Measurements from ENCODE around the gene CCDC12. TPM values are rescaled to one million over a fixed set of nuclear protein-coding genes. Genes with fewer than 3 reads are reported as not detected.
A peak's percentile ranks its signal among the peaks of the same experiment; 100 is the strongest.

Gene CCDC12
- 10 to 100 TPM; 34.2 to 64.9 TPM for total RNA-seq
- polyA plus RNA-seq: 100 to 1,000 TPM in 1 of 2 donors, 10 to 100 TPM in 1; 75.2 to 129 TPM
- long read RNA-seq, donor 1, transcript CCDC12-211 (1 exons, 2,412 nt): major isoform, 14 of 39 reads
- long read RNA-seq, donor 1, partial matches to known transcripts: 22 of 39 reads
- long read RNA-seq, donor 1, other reads (novel, unspliced or antisense): 0 of 39 reads
- long read RNA-seq, donor 2, partial matches to known transcripts: 39 of 43 reads
- long read RNA-seq, donor 2, other reads (novel, unspliced or antisense): 0 of 43 reads
- long read RNA-seq, donor 3, transcript CCDC12-211 (1 exons, 2,412 nt): major isoform, 9 of 36 reads
- long read RNA-seq, donor 3, partial matches to known transcripts: 23 of 36 reads
- long read RNA-seq, donor 3, other reads (novel, unspliced or antisense): 0 of 36 reads
- long read RNA-seq, donor 4, transcript CCDC12-211 (1 exons, 2,412 nt): major isoform, 6 of 24 reads
- long read RNA-seq, donor 4, partial matches to known transcripts: 15 of 24 reads
- long read RNA-seq, donor 4, other reads (novel, unspliced or antisense): 0 of 24 reads
- long read RNA-seq, donor 5, transcript CCDC12-211 (1 exons, 2,412 nt): major isoform, 11 of 45 reads
- long read RNA-seq, donor 5, partial matches to known transcripts: 32 of 45 reads
- long read RNA-seq, donor 5, other reads (novel, unspliced or antisense): 0 of 45 reads

GRCh38 chr3:46976326-46977190 lies at the start of gene CCDC12:
Gene CCDC12, minus strand, starts transcription at chr3:46976745. Its CDS starts 13 bp downstream, at chr3:46976732.
- TF ChIP-seq, protein P1, sequence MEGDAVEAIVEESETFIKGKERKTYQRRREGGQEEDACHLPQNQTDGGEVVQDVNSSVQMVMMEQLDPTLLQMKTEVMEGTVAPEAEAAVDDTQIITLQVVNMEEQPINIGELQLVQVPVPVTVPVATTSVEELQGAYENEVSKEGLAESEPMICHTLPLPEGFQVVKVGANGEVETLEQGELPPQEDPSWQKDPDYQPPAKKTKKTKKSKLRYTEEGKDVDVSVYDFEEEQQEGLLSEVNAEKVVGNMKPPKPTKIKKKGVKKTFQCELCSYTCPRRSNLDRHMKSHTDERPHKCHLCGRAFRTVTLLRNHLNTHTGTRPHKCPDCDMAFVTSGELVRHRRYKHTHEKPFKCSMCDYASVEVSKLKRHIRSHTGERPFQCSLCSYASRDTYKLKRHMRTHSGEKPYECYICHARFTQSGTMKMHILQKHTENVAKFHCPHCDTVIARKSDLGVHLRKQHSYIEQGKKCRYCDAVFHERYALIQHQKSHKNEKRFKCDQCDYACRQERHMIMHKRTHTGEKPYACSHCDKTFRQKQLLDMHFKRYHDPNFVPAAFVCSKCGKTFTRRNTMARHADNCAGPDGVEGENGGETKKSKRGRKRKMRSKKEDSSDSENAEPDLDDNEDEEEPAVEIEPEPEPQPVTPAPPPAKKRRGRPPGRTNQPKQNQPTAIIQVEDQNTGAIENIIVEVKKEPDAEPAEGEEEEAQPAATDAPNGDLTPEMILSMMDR (IDR thresholded peaks at IDR 0.05; ENCODE audit: control extremely low read depth, extremely low read depth): no peak
- WGBS, 2 donors: 0 to 1% methylated on average over 64 of the region's 64 CpGs
- no peaks in the 10 kb centered on the region for H3K9me3 ChIP-seq (ENCODE audit: control insufficient read depth in 4 of 4, insufficient read depth in 3 of 4, low read length in 3 of 4)
- peak within 1 kb of the TSS; percentile 93 to 94 for H3K27ac ChIP-seq (ENCODE audit: low read depth in 1 of 2, low read length in 1 of 2)
- peak within 1 kb of the TSS; percentile 76 for H3K4me3 ChIP-seq
- peak; percentile 98 to 100 (median 99) for DNase-seq
- ATAC-seq (ENCODE audit: insufficient read depth, low FRiP score): peak; percentile 90
- H3K9ac ChIP-seq (ENCODE audit: insufficient read depth in 1 of 2, low read length in 2 of 2): peak within 1 kb of the TSS; percentile 77 to 95
- H3K4me1 ChIP-seq (ENCODE audit: control insufficient read depth in 5 of 5, insufficient read depth in 5 of 5, low read length in 5 of 5): peaks cover 2 to 25% (median 13%) of the 10 kb centered on the region in 5 donors
- peaks cover 0 to 3% (median 0%) of the 10 kb centered on the region in 4 donors for H3K36me3 ChIP-seq (ENCODE audit: control insufficient read depth in 4 of 4, insufficient read depth in 4 of 4, low read length in 4 of 4)
- no peaks in the 10 kb centered on the region for H3K27me3 ChIP-seq (ENCODE audit: control insufficient read depth in 3 of 3, insufficient read depth in 3 of 3, low read length in 2 of 3)

DNA sequence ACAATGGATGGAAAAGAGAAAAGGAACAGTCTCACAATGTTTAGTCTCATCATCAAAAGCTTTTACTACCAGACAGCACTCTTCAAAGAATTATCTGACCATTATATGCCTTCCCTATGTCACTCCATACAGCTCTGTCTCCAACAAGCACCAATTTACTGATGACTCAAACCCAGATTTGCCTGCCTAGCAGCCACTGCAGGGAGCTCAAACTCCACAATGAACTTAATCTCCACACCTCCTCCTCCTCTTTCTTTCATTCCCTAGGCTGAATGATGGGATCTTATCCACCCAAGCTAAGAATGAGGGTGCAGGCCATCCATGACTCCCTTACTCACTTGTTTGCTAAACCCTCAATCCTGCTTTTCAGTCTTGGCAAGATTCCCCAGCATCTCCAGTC lies 48.4 kb upstream of the CCDC12 start:
- Histone ChIP-seq H3K27me3 (ENCODE audit: control insufficient read depth in 3 of 3, insufficient read depth in 3 of 3, low read length in 2 of 3) (no peaks in the 10 kb centered on the region), H3K27ac (ENCODE audit: low read depth in 1 of 2, low read length in 1 of 2) (no peak overlapping the region), H3K4me3 (no peak overlapping the region), H3K36me3 (ENCODE audit: control insufficient read depth in 4 of 4, insufficient read depth in 4 of 4, low read length in 4 of 4) (peaks cover 0 to 5% (median 4%) of the 10 kb centered on the region in 4 donors), H3K9me3 (ENCODE audit: control insufficient read depth in 4 of 4, insufficient read depth in 3 of 4, low read length in 3 of 4) (no peaks in the 10 kb centered on the region), H3K4me1 (ENCODE audit: control insufficient read depth in 5 of 5, insufficient read depth in 5 of 5, low read length in 5 of 5) (peaks cover 0 to 6% (median 2%) of the 10 kb centered on the region in 5 donors), H3K9ac (ENCODE audit: insufficient read depth in 1 of 2, low read length in 2 of 2) (no peak overlapping the region)
- ATAC-seq (ENCODE audit: insufficient read depth, low FRiP score): no peak
- DNase-seq: no peak
- TF ChIP-seq, protein P1 (IDR thresholded peaks at IDR 0.05; ENCODE audit: control extremely low read depth, extremely low read depth): no peak

- Histone ChIP-seq H3K27ac (ENCODE audit: low read depth in 1 of 2, low read length in 1 of 2) (peak overlapping the region in 1 of 2 donors; percentile 13), H3K4me1 (ENCODE audit: control insufficient read depth in 5 of 5, insufficient read depth in 5 of 5, low read length in 5 of 5) (peaks cover 0 to 6% (median 3%) of the 10 kb centered on the region in 5 donors), H3K27me3 (ENCODE audit: control insufficient read depth in 3 of 3, insufficient read depth in 3 of 3, low read length in 2 of 3) (no peaks in the 10 kb centered on the region), H3K4me3 (no peak overlapping the region), H3K9ac (ENCODE audit: insufficient read depth in 1 of 2, low read length in 2 of 2) (no peak overlapping the region), H3K36me3 (ENCODE audit: control insufficient read depth in 4 of 4, insufficient read depth in 4 of 4, low read length in 4 of 4) (peaks cover 3 to 23% (median 11%) of the 10 kb centered on the region in 4 donors), H3K9me3 (ENCODE audit: control insufficient read depth in 4 of 4, insufficient read depth in 3 of 4, low read length in 3 of 4) (no peaks in the 10 kb centered on the region)
- DNase-seq (peak in 2 of 3 donors; percentile 33 to 60), ATAC-seq (ENCODE audit: insufficient read depth, low FRiP score) (no peak)
- WGBS, 2 donors: 34 to 67% methylated on average over 1 of the region's 1 CpG
- TF ChIP-seq, protein P1 (IDR thresholded peaks at IDR 0.05; ENCODE audit: control extremely low read depth, extremely low read depth): no peak
Measured at GRCh38 chr3:47022641-47023071, 46.1 kb upstream of the CCDC12 start.
